ENCODE measurements around the gene ALG10.

DNA sequence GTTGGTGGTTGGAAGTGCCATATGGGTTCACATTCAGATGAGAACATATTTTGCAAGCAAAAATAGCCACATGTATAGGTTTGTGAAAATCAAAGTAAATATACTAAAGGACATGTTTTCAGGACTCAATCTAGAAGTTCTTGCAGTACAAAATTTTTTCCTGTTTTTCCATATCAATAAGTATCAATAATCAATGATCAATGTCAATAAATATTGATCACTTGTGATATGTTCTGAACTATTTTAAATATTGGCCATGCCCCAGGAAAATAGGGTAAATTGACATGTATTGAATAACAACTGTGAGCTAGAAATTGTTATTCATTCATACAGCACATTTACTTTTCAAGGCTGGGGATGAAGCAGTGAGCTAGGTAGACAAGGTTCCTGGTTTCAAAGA is 24.3 kb downstream of the ALG10 start:
- TF ChIP-seq POLR2A (IDR thresholded peaks at IDR 0.05) = no peak
- TF ChIP-seq, protein P1, sequence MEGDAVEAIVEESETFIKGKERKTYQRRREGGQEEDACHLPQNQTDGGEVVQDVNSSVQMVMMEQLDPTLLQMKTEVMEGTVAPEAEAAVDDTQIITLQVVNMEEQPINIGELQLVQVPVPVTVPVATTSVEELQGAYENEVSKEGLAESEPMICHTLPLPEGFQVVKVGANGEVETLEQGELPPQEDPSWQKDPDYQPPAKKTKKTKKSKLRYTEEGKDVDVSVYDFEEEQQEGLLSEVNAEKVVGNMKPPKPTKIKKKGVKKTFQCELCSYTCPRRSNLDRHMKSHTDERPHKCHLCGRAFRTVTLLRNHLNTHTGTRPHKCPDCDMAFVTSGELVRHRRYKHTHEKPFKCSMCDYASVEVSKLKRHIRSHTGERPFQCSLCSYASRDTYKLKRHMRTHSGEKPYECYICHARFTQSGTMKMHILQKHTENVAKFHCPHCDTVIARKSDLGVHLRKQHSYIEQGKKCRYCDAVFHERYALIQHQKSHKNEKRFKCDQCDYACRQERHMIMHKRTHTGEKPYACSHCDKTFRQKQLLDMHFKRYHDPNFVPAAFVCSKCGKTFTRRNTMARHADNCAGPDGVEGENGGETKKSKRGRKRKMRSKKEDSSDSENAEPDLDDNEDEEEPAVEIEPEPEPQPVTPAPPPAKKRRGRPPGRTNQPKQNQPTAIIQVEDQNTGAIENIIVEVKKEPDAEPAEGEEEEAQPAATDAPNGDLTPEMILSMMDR (IDR thresholded peaks at IDR 0.05) = no peak
